Skin epidermis (tissue), 12 donors: Measurements from ENCODE around the gene SLC5A9.
"Not testable (repeated sequence)": the region's sequence is repeated elsewhere in the genome, so short reads cannot be mapped to it uniquely, and the experiment has no call there.

Experiments
- H3K27ac ChIP-seq, 21 experiments: fragments of 200-600 bp; sonication (generic) in 11 of 21; one replicate each; pipeline ENCODE4 v1.5.0; 2020; ENCODE audit warnings: mild to moderate bottlenecking in 3 of 21, inconsistent platforms in 2 of 21, moderate library complexity in 2 of 21
- H3K4me3 ChIP-seq, 7 experiments: fragments of 200-600 bp; sonication (generic) in 2 of 7; one replicate each; pipeline ENCODE4 v1.5.0; 2020; ENCODE audit warnings: inconsistent platforms in 2 of 7, mild to moderate bottlenecking in 2 of 7, moderate library complexity in 1 of 7

Gene SLC5A9

DNA sequence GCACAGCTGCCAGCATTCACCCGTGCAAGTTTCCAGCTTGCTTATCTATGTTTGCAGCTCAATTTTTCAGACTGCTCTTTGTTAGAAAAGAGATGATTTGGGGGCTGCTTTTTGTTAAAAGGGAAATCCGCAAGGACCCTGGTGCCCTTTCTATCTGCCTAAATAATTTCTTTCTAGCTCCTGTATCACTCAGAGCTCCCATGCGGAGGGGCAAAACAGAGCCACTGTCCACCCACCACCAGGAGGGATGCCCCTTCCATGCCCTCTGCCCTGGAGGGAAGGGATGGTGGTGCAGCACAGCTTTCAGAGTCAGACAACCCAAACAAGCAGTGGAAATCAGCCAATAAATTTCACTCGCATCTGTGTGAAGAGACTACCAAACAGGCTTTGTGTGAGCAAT, 13.9 kb upstream of the SLC5A9 start:
- Histone ChIP-seq H3K4me3 (no peak overlapping the region), H3K27ac (peak overlapping the region in 1 of 21 experiments; percentile 21)

DNA sequence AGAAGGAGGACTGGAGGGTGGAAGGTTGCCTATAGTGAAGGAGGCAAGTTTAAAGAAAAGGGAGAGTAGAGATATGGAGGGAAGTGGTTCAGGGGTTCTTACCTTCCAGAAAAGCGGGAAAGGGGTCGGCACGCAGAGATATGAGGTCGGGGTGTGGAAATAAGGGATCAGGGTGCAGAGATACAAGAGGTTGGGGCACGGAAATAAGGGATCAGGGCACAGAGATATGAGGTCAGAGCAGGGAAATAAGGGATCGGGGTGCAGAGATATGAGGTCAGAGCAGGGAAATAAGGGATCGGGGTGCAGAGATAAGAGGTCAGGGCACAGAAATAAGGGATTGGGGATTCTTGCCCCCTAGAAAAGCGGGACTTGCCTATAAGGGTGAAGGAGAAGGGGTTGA, 9.1 kb upstream of the SLC5A9 start:
- not testable (repeated sequence) for H3K27ac ChIP-seq, H3K4me3 ChIP-seq

DNA sequence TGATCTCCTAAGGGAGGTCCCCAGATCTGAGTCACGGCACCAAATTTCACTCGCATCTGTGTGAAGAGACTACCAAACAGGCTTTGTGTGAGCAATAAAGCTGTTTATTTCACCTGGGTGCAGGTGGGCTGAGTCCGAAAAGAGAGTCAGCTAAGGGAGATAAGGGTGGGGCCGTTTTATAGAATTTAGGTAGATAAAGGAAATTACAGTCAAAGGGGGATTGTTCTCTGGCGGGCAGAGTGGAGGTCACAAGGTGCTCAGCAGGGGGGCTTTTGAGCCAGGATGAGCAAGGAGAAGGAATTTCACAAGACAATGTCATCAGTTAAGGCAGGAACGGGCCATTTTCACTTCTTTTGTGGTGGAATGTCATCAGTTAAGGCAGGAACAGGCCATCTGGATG, 8.2 kb upstream of the SLC5A9 start:
- H3K27ac ChIP-seq = peak overlapping the region in 13 of 21 experiments; percentile 7 to 80 (median 61)
- H3K4me3 ChIP-seq = not testable (repeated sequence)

DNA sequence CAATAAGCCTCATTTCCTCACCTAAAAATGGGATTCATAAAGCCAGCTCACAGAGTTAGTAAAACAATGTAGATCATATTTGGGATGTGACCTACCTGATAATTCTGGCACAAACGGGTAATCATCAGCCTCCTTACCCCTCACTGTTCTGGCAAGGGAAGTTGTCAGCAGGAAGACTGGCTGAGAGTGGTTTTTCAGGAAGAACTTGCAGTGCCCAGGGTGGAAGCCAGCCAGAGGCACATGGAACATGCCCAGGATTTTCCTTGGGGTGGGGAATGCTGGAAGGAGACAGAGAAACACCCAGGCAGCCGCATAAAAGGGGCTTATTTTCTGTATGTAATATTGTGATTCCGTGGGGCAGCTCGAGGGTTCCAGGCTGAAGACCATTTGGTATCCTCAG, 7.7 kb upstream of the SLC5A9 start:
- H3K27ac ChIP-seq = peak overlapping the region in 17 of 21 experiments; percentile 6 to 80 (median 59)
- no peak overlapping the region for H3K4me3 ChIP-seq

DNA sequence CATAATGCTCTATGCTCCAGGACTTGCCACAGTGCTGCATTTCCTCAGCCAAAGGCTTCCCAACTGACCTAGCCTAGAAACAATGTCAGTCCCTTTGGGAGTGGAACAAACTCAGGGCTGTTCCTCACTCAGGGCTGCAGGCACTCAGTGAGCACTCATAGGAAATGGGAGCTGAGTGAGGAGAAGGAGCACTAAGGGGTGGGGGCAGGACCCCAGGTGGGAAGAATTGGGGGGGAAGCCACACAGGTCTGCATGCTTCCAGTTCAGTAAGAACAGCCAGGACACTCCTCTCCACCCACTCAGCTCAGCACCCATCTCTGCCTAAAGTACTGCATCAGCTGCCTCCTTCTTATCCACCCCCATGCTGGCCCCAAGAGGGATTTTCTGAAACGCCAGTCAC, 7.3 kb upstream of the SLC5A9 start:
- Histone ChIP-seq H3K4me3 (no peak overlapping the region), H3K27ac (peak overlapping the region in 17 of 21 experiments; percentile 6 to 80 (median 59))

DNA sequence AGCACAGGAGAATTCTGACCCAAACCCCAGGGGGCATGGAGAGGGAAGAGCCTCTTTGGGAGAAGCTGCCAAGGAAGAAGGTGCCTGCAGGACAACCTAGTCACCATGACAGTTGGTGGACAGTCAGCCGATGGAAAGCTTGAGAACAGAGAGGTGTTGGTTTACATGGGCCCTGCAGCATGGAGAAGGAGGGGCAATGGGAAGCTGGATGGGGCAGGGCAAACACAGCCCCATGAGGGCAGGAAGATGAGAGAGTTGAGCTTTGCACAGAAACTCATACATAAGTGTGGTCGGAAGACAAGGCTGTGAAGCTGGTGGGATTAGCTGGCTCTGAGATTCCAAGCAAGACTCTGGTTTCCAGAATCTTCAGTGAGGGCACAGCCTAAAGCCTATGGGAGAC, 6.6 kb upstream of the SLC5A9 start:
- peak overlapping the region in 11 of 21 experiments; percentile 7 to 80 (median 59) for H3K27ac ChIP-seq

DNA sequence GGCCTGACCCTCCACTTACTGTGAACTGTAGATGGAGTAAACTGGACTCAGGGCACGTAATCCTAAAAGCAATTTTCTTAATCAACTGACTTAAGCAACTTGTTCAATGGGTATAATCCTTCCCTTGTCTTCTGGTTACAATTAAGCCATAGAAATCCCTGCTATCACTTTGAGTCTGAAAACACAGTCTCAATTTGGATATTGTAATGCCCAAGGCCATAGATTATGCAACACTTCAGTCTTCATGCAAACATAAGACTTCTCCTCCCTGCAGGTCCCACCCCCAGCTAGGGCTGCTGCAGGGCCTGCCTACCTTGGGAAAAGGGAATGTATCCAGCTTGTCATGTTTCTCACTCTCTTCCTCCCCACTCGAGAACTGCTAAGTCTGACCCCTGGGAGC, 6.2 kb upstream of the SLC5A9 start:
- no peak overlapping the region for H3K4me3 ChIP-seq
- H3K27ac ChIP-seq = peak overlapping the region in 6 of 21 experiments; percentile 7 to 80 (median 62)

More for the DNA sequence above, 6.6 kb upstream of the SLC5A9 start:
- H3K4me3 ChIP-seq = no peak overlapping the region

DNA sequence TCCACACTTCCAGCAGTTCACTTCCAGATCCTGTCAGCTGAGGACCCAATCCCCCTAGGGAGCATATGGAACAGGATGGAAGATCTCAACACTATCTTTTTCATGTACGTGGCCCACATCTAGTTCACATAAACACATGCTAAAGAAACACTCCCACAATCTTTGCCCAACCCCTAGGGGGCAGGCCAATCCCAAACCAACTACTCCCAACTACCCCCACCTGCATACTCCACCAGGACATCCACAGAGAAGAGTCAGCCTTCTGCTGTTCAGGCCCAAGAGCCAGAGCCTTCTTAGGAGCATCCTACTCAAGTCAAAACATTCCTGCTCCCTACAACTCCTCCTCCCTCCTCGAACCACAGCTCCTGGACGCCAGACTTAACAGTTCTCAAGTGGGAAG, 5.6 kb upstream of the SLC5A9 start:
- Histone ChIP-seq H3K4me3 (no peak overlapping the region), H3K27ac (no peak overlapping the region)

DNA sequence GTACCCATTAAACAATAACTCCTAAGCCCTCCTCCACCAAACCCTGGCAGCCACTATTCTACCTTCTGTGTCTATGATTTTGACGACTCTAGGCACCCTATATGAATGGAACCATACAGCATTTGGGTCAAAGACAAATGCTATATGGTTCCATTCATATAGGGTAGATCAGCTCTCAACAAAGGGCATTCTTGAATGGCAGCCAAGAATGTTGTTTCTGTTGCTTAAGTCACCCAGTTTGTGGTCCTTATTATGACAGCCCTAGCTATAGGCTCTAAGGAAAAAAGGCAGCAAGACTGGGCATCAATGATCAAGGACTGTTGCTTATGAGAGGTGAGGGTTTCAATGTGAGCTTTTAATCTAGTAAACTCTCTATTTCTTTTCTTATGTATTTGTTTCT, 4.7 kb upstream of the SLC5A9 start:
- H3K4me3 ChIP-seq = no peak overlapping the region
- no peak overlapping the region for H3K27ac ChIP-seq

DNA sequence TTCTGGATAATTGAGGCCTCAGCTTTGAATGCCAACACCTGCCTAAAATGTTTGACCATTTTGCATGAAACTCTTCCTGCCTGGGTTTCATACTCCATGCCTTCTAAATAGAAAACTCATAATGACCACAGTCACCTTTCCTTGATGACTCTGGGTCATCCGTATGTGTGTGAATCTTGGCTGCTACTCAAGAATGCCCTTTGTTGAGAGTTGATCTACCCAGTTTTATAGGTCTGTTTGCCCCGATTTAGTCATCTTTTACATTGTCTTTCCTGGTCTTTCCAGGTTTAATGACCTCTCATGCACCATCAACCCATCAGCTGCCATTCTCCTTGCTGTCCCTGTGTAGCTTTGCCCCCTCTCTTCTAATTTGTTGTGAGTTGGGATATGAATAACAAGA, 2.7 kb upstream of the SLC5A9 start:
- no peak overlapping the region for H3K27ac ChIP-seq
- no peak overlapping the region for H3K4me3 ChIP-seq

DNA sequence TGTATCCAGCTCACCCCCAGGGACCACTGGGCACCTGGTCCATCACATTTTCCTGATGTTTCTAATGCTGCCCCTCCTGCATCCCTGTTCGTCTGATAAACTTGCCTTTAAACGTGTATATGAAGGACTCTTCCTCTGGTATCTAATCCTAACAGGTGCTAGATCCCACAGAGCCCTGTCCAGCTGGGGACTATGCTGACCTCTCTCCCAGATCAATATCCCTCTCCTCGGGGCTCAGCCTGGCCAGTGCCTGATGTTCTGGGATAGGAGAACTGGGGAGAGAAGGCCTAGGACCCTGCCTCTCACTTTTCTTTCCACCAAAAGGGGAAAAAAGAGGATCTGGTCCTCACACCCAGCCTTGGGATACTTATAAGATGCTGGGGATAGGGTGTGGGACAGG, 1.4 kb upstream of the SLC5A9 start:
- no peak overlapping the region for H3K4me3 ChIP-seq
- no peak overlapping the region for H3K27ac ChIP-seq

DNA sequence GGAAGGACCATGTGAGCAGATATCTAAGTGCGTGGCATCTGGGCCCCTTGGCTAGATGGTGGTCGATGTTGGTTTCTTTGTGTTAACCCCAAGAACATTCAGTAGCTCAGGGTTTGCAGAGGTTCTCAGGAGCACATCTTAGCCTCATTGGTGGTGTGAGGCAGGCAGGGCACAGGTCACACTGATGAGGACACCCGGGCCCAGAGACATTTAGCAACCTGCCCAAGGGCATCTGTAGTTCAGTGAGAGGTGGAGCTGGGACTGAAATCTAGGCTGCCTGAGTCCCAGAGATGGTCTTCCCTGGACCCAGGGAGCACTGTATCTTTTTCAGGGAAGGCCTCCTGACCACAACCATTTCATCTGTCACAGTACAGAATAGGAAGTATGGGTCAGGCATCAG, 859 bp upstream of the SLC5A9 start:
- no peak overlapping the region for H3K4me3 ChIP-seq
- no peak overlapping the region for H3K27ac ChIP-seq

DNA sequence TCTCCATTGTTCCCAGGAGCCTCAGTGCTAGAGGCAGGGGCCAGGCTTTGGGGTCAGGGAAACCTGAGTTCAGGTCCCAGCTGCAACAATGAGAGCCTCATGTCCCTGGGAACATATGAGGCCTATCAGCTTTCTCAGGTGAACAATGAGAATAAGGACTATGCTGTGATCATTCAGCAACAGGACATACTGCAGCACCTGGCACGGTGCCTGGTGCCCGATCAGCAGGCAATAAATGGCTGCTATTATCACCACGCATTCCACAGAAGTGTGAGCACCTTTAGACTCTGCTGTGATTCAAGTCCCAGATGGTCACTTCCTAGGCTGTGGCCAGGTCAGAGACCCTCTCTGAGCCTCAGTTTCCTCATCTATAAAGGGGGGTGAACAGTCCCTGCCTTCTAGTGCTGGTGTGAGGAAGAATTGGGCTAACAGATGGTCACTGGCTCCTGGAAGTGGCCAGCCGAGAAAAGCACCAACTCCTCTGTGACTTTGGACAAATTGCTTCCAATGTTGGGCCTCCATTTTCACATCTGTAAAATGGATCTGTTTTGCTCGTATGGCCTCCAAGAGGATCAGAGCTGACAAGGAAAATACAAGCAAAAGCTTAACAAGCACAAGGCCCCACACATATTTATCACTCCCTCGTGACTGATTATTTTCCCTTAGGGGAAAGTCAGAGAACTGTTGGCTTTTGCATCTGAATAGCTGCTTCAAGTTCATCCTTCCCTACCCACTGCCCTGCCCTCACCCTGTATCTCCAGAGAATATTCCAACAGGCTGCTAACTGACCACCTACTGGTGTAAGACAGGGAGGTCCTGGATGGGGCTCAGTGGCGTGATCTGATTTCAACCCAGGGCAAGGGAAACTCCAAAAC, 1.1 kb downstream of the SLC5A9 start:
- Histone ChIP-seq H3K27ac (no peak overlapping the region), H3K4me3 (no peak overlapping the region)

DNA sequence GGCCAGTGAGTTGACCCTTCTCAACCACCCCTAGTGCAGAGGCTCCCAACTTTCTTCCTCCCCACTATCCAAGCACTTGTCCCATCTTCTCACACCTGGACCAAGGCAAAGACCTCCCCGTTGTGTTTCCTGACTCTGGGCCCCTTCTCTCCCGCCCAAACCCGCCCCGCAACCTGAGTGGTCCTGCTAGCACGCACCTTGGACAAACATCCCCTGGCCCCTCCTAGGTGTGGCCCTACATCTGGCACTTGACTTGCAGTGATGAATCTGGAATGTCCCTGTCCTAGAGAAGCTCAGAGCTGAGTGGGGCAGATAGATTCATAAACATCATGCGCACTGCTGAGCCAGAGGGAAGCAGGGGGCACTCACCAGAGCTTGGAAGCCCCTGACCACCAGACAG, 2.3 kb downstream of the SLC5A9 start:
- H3K27ac ChIP-seq = no peak overlapping the region
- no peak overlapping the region for H3K4me3 ChIP-seq

DNA sequence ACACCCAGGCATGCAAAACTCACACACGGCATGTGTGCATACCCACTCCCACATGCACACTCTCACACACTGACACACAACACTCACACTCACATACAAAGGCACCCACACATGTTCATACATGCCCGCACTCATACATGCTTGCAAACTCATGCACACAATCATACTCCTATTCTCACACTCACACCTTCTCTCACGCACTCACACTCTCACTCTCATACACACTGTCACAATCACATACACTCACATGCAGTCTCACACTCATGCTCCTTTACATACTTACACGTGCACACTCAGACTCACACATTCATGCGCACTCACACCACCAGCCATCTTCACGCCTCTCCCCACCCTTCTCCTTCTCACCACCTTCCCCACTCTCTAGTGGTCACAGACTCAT, 3.1 kb downstream of the SLC5A9 start:
- Histone ChIP-seq H3K4me3 (no peak overlapping the region), H3K27ac (no peak overlapping the region)

DNA sequence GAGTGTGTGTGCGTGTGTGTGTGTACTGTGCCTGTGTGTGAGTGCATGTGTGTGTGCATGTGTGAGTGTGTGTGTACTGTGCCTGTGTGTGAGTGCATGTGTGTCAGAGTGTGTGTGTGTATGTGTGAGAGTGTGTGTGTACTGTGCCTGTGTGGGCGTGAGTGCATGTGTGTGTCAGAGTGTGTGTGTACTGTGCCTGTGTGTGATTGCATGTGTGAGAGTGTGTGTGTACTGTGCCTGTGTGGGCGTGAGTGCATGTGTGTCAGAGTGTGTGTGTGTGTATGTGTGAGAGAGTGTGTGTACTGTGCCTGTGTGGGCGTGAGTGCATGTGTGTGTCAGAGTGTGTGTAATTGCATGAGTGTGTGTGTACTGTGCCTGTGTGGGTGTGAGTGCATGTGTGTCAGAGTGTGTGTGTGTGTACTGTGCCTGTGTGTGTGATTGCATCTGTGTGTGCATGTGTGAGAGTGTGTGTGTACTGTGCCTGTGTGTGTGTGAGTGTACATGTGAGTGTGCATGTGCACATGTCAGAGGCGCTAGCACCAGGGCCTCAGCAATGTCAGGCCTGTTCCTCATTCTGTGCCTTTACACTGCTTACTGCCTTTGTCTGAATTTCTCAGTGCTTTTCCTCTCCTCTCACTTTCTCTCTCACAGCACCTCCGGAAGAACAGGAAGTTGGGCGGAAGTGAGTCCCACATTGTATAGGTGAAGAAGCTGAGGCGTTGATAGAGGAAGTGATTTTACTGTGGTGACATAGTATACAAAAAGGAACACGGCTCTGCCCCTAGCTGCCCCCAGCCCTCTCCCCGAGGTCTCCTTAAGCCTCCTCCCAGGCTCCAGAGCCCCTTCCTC, 4.9 kb downstream of the SLC5A9 start:
- Histone ChIP-seq H3K27ac (no peak overlapping the region), H3K4me3 (no peak overlapping the region)

DNA sequence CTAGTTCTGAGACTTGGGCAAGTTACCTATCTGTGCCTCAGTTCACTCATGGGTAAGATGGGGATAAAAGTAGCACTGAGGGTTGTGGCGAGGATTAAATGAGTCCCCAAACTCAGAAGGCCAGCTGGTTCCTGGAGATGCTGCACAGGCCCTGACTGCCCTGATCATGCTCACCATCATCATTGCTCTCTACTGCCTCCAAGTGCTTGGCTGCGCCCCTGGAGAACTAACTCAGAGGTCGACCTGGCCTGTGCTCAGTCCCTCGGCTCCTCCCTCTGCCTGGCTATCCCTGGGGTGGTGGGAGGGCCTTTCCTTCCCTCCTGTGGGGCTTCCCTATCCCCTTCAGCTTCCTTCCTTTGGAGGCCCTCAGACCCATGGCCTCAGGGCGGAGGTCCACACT, 5.6 kb downstream of the SLC5A9 start:
- Histone ChIP-seq H3K4me3 (no peak overlapping the region), H3K27ac (no peak overlapping the region)

DNA sequence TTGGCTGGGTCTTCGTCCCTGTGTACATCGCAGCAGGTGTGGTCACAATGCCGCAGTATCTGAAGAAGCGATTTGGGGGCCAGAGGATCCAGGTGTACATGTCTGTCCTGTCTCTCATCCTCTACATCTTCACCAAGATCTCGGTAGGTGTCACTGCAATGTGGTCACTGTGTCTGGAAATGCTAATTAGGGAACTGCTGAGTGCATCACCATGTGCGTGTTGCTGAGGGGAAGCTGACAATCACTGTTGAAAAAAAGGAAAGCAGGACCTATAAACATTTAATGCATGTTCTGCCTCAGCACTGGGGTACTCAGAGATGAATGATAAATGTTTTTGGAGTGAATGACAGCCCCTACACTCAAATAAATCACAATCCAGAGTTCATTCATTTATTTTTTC, 6.8 kb downstream of the SLC5A9 start:
- Histone ChIP-seq H3K4me3 (no peak overlapping the region), H3K27ac (no peak overlapping the region)

DNA sequence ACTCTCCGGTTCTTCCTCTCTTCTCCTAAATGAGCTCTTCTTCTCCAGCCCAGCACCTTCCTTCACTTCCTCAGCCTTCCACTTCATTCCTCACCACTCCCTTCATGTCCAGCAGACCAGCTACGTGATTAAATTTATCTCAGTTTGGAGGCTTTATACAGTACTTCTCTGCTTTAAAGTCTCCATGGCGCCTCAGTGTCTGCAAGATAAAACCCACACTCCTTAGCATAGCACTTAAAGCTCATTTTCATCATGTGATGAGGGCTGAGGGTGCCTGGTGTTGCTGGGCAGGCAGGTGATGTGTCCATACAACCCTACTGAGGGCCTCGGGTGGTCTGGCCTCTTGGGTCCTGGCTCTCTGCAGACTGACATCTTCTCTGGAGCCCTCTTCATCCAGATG, 7.7 kb downstream of the SLC5A9 start:
- Histone ChIP-seq H3K27ac (no peak overlapping the region), H3K4me3 (no peak overlapping the region)

DNA sequence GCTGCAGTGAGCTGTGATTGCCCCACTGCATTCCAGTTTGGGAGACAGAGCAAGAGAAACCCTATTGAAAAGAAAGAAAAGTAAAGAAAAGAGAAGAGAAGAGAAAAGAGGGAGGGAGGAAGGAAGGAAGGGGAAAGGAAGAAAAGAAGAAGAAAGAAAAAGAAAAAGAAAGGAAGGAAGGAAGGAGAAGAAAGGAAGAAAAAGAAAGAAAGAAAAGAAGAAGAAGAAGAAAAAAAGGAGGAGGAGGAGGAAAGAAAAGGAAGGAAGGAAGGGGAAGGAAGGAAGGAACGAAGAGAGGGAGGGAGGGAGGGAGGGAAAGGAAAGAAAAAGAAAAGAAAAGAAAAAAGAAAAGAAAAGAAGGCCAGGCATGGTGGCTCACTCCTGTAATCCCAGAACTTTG, 10.2 kb downstream of the SLC5A9 start:
- Histone ChIP-seq H3K27ac (no peak overlapping the region), H3K4me3 (no peak overlapping the region)
